GM12874 (cell line): ENCODE measurements around the gene PSMG4.

Source experiments
- TF ChIP-seq, protein P1 (sequence below): IDR thresholded peaks from 2 replicates; pipeline ENCODE4 v1.5.1; 2011; ENCODE audit warnings: low read depth, mild to moderate bottlenecking, control low read depth, low read length, moderate library complexity; ENCODE audit not compliant: insufficient read depth

PSMG4 gene

DNA sequence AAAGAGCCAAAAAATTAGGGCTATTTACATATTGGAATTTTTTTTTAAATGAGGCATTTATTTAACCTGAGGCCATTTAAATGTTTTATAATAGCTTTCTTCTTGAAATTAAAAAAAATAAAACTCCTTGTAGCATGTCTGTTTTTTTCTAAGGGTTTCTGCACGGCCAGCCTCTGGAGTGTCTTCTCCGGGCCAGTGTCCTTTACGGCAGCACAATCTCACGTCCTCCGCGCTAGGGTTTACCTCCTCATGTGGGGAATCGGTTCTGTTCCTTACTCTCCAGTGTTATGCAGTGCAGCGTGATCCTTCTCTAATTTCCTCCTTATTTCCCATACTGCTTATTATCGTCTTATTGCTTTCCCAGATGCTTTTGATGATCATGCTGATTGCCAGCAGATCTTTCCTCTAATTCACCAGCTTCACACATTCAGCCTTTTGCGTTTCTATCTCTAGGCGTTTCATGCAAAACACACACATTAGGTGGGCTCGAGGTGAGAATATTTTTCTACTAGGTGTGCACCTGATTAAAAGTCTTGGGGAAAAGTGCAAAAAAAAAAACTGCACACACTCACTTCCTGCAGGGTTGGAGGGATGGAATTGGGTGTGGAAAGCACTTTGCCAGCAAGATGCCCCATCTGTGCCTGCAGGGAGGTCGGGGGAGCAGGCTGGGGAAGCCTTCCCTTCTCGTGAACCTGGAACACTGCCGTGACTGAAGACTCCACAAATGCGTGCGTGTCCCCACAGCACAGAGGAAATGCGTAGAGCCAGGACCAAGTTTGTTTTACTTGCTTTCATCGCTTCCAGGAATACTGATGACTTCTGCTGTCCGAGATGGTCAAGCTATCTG, 56.1 kb downstream of the PSMG4 start:
- TF ChIP-seq, protein P1, sequence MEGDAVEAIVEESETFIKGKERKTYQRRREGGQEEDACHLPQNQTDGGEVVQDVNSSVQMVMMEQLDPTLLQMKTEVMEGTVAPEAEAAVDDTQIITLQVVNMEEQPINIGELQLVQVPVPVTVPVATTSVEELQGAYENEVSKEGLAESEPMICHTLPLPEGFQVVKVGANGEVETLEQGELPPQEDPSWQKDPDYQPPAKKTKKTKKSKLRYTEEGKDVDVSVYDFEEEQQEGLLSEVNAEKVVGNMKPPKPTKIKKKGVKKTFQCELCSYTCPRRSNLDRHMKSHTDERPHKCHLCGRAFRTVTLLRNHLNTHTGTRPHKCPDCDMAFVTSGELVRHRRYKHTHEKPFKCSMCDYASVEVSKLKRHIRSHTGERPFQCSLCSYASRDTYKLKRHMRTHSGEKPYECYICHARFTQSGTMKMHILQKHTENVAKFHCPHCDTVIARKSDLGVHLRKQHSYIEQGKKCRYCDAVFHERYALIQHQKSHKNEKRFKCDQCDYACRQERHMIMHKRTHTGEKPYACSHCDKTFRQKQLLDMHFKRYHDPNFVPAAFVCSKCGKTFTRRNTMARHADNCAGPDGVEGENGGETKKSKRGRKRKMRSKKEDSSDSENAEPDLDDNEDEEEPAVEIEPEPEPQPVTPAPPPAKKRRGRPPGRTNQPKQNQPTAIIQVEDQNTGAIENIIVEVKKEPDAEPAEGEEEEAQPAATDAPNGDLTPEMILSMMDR, result no peak

DNA sequence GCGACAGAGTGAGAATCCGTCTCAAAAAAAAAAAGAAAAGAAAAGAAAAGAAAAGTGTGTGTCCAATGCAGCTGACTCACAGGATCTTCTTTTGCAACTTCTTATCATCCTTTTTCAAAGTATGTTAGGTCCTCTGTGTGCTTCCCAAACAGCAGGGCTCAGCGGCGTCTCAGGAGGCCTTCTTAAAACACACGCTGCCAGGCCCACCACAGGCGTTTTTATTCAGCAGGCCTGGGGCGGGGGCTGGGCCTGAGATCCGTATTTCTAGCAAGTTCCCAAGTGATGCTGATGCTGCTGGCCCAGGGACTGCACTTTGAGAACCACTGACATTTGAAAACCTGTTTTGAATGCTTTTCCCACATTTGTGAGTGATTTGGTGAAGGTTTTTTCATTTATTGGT, 57.1 kb downstream of the PSMG4 start:
- TF ChIP-seq, protein P1, result no peak

DNA sequence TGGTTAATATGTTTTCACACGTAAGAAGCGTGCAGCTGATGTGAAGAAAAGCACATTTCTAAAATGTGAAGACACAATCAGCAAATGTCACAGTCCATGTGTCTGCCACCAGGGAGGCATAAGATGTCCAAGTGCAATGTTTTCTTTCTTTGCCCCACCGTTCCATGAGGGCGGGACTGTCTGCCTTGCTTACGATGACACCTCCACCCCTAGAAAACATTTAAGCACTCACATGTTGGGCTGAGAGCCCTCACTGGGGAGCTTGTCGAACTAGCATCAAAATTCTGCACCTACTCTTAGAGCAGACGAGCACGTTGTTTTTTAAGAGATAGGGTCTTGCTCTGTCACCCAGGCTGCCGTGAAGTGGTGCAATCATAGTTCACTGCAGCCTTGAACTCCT, 57.6 kb downstream of the PSMG4 start:
- TF ChIP-seq, protein P1, result no peak

- TF ChIP-seq, protein P1, result no peak
Observed at GRCh38 chr6:3316818-3317217, 58.1 kb downstream of the PSMG4 start.
